Osteocyte (in vitro differentiated cells): Measurements from ENCODE around the gene CATSPERZ. TPM values are rescaled to one million over a fixed set of nuclear protein-coding genes. Genes with fewer than 3 reads are reported as not detected.
A peak's percentile ranks its signal among the peaks of the same experiment; 100 is the strongest.

Experiments
- DNase-seq: peaks from one replicate; pipeline ENCODE4 v3.0.0; 2021; ENCODE audit warnings: mixed read lengths; ENCODE audit not compliant: unreplicated experiment; ENCODE audit errors: extremely low spot score
- H3K27ac Mint-ChIP-seq: one replicate; pipeline ENCODE4 v1.8.0; 2021; ENCODE audit warnings: mild to moderate bottlenecking, mixed read lengths; ENCODE audit not compliant: unreplicated experiment
- H3K27me3 Mint-ChIP-seq: one replicate; pipeline ENCODE4 v1.8.0; 2021; ENCODE audit warnings: mixed read lengths; ENCODE audit not compliant: unreplicated experiment
- H3K36me3 Mint-ChIP-seq: one replicate; pipeline ENCODE4 v1.8.0; 2021; ENCODE audit warnings: mixed read lengths; ENCODE audit not compliant: unreplicated experiment
- H3K4me1 Mint-ChIP-seq: one replicate; pipeline ENCODE4 v1.8.0; 2021; ENCODE audit warnings: mixed read lengths; ENCODE audit not compliant: unreplicated experiment
- H3K4me3 Mint-ChIP-seq: one replicate; pipeline ENCODE4 v1.8.0; 2021; ENCODE audit warnings: mild to moderate bottlenecking, moderate library complexity, mixed read lengths; ENCODE audit not compliant: unreplicated experiment
- H3K9me3 Mint-ChIP-seq: one replicate; pipeline ENCODE4 v1.8.0; 2021; ENCODE audit warnings: mixed read lengths; ENCODE audit not compliant: unreplicated experiment
- total RNA-seq: library from RNA; stranded (reverse); gene quantifications from 2 replicates; pipeline ENCODE4 v1.2.1, GENCODE V29; 2021
- TF ChIP-seq, protein P1 (sequence below): fragments of 200-600 bp; sonication (generic); IDR thresholded peaks from 2 replicates; pipeline ENCODE4 v1.5.0; 2021; ENCODE audit warnings: antibody characterized with exemption, mild to moderate bottlenecking, moderate library complexity

Gene CATSPERZ
- total RNA-seq, 1 donor from 2014 or later = not detected

DNA sequence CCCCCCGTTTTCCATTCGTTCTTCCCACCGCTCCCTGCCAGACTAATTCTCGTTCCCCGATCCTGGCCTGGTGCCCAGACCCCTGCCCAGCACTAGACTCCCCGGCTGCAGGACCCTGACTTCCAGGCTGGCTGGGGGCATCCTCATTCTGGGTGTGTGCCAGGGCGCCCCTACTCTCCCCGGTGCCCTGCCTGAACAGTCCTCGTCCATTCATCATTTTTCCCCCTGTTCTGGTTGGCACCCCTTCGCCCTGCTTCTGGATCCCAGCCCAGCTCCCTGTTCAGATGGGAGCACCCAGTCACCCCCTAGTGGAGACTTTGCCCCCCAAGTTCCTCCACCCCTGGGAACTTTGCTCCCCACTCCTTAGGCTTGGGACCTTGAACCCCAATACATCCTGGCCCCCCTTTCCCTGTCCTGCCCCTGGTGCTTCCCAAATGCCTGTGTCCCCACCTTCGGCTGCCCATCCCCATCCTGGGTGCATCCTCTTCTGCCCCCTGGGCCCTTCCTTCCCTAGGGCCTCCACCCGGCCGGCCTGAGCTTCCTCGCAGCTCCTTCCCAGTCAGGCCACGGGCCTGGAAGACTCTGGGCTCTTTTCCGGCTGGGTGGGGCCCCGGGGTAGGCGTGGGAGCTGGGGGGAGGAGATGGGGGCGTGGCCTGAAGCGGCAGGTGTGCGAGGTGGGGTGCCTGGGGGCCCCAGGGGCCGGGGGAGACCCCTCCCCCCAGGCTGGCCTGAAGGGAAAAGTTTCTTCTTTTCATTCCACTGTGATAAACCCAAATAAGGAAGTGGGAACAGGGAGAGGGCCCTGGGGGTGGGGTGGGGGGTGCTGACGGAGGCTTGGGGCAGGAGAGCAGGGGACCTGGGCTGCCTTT is 47.9 kb upstream of the CATSPERZ start:
- TF ChIP-seq, protein P1, sequence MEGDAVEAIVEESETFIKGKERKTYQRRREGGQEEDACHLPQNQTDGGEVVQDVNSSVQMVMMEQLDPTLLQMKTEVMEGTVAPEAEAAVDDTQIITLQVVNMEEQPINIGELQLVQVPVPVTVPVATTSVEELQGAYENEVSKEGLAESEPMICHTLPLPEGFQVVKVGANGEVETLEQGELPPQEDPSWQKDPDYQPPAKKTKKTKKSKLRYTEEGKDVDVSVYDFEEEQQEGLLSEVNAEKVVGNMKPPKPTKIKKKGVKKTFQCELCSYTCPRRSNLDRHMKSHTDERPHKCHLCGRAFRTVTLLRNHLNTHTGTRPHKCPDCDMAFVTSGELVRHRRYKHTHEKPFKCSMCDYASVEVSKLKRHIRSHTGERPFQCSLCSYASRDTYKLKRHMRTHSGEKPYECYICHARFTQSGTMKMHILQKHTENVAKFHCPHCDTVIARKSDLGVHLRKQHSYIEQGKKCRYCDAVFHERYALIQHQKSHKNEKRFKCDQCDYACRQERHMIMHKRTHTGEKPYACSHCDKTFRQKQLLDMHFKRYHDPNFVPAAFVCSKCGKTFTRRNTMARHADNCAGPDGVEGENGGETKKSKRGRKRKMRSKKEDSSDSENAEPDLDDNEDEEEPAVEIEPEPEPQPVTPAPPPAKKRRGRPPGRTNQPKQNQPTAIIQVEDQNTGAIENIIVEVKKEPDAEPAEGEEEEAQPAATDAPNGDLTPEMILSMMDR = peak; percentile 14
- Mint-ChIP-seq H3K36me3 (no peaks in the 10 kb centered on the region), H3K4me3 (peak overlapping the region; percentile 86), H3K9me3 (no peaks in the 10 kb centered on the region), H3K4me1 (peaks cover 26% of the 10 kb centered on the region), H3K27ac (peak overlapping the region; percentile 64), H3K27me3 (no peaks in the 10 kb centered on the region)
- no peak for DNase-seq

DNA sequence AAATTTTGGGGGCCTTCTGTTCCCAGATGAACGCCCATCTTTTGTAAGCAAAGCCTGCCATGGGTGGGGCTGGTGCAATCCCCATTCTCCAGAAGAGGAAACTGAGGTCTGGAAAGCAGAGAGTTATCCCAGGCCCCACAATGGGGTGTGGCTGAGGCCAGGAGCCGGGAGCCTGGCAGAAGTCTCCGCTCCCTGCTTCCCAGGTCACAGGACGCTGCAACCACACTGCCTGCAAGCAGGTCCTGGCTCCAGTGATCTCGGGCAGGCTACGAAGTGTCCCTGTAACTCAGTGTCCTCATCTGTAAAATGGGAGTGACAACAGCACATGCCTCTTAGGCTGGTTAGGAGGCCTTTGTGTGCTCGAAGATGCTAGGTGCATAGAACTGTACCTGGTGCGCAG is 47.1 kb upstream of the CATSPERZ start:
- Mint-ChIP-seq H3K27ac (peak overlapping the region; percentile 34), H3K9me3 (no peaks in the 10 kb centered on the region), H3K4me1 (peaks cover 22% of the 10 kb centered on the region), H3K36me3 (no peaks in the 10 kb centered on the region), H3K4me3 (peak overlapping the region; percentile 53), H3K27me3 (no peaks in the 10 kb centered on the region)
- TF ChIP-seq, protein P1 = no peak
- no peak for DNase-seq

DNA sequence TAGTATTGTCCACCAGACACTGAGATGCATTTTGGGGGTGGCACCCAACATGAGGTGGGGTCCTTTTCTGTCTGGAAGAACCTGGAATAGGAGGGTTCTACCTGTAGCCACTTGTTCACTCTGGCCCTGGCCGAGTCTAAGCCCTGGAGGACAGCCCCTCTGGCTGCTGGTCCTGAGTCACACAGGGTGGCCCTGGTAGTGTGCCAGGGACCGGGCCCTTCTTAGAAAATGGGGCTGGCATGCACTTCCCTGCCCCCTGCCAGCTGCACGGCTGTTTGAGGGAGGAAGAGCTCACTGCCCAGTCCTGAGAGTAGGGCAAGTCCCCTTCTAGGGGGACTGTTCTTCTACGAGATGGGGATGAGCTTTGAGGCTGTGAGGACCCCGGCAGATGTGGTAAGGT is 46.7 kb upstream of the CATSPERZ start:
- TF ChIP-seq, protein P1 = no peak
- Mint-ChIP-seq H3K27me3 (no peaks in the 10 kb centered on the region), H3K9me3 (no peaks in the 10 kb centered on the region), H3K36me3 (no peaks in the 10 kb centered on the region), H3K4me3 (peak overlapping the region; percentile 53), H3K27ac (peak overlapping the region; percentile 34), H3K4me1 (peaks cover 22% of the 10 kb centered on the region)
- no peak for DNase-seq

DNA sequence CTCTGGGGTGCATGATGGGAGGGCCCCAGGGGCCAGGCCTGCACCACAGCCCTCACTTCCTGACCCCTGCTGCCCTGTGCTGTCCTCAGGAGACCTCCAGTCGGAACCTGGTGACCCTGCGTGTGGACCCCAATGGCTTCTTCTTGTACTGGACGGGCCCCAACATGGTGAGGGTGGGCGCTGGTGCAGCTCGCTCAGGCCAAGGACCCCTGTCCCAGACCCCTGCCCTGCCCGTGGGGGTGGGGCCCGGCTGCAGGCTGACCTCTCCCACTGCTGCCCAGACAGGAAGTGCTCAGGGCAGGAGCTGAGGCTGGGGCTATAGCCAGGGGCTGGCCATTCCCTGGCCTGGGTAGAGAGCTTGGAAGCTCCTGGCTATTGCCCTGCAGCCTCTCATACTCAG is 45.8 kb upstream of the CATSPERZ start:
- Mint-ChIP-seq H3K9me3 (no peaks in the 10 kb centered on the region), H3K27me3 (no peaks in the 10 kb centered on the region), H3K36me3 (peaks cover under 1% of the 10 kb centered on the region), H3K4me1 (peaks cover 22% of the 10 kb centered on the region), H3K27ac (peak overlapping the region; percentile 34), H3K4me3 (no peak overlapping the region)
- TF ChIP-seq, protein P1 = no peak
- DNase-seq = no peak
